ENCODE data around the gene MAPK1. TPM values are rescaled to one million over a fixed set of nuclear protein-coding genes. Genes with fewer than 3 reads are reported as not detected.
"Not testable (repeated sequence)": the region's sequence is repeated elsewhere in the genome, so short reads cannot be mapped to it uniquely, and the experiment has no call there.

Gene MAPK1
- total RNA-seq, 2 experiments from 2014 or later = 39.6 to 79.8 TPM

DNA sequence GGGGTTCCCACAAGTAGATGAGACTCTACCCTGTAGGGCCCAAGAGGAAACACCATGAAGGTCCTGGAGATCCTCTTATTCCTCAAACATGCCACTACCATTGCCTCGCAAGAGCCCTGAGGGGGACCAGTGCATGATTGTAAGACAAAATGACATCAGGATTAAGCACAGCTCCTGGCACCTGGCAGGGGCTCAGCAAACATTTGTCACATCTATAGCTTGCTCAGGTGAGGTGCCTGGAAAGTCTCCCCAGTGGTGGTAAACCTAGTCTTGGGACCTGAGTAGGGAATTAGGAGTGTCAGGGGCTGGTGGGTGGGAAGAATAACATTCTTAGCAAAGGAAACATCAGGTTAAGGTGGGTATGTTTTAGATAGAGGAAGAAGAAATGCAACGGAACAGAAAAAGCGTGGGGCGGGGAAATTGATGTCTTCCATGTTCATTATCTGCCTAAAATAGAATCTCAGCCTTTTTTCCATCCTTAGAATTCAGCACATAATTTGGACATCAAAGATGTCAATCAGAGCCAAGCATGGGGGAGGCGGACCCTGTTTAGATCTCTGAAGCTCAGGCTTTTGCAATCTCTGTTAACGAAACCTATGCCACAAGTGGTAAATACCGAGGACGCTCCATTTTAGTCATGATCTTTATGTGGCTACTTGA is 132.8 kb downstream of the MAPK1 start:
- TF ChIP-seq, protein P1, sequence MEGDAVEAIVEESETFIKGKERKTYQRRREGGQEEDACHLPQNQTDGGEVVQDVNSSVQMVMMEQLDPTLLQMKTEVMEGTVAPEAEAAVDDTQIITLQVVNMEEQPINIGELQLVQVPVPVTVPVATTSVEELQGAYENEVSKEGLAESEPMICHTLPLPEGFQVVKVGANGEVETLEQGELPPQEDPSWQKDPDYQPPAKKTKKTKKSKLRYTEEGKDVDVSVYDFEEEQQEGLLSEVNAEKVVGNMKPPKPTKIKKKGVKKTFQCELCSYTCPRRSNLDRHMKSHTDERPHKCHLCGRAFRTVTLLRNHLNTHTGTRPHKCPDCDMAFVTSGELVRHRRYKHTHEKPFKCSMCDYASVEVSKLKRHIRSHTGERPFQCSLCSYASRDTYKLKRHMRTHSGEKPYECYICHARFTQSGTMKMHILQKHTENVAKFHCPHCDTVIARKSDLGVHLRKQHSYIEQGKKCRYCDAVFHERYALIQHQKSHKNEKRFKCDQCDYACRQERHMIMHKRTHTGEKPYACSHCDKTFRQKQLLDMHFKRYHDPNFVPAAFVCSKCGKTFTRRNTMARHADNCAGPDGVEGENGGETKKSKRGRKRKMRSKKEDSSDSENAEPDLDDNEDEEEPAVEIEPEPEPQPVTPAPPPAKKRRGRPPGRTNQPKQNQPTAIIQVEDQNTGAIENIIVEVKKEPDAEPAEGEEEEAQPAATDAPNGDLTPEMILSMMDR (conservative IDR thresholded peaks at IDR 0.05; ENCODE audit: low read length) = no peak
- TF ChIP-seq EZH2phosphoT487 (IDR thresholded peaks at IDR 0.05; ENCODE audit: borderline replicate concordance, low read depth, low read length) = no peak
- H4K20me1 ChIP-seq (ENCODE audit: insufficient read depth, low read length) = no peaks in the 10 kb centered on the region
- ChIA-PET CTCF (ENCODE audit: unreplicated experiment) (no interaction called here), POLR2A (interaction anchor here (0.7 kb wide), 2 partner anchors 43 to 83 kb away, joined by 5 to 7 read pairs; no protein-coding TSS in a partner anchor)
- TSS peak; percentile 77 for BruUV-seq (replicated peaks)
- no peaks in the 10 kb centered on the region for H3K36me3 ChIP-seq (ENCODE audit: insufficient read depth, low read length)
- H3K9me2 ChIP-seq (ENCODE audit: insufficient read depth, low read length) = no peaks in the 10 kb centered on the region
- peak overlapping the region; percentile 91 for H2AFZ ChIP-seq (ENCODE audit: low read length)
- H3K27ac ChIP-seq (ENCODE audit: low read depth, low read length, poor library complexity, severe bottlenecking) = peak overlapping the region; percentile 69
- H3K4me1 ChIP-seq (ENCODE audit: insufficient read depth, low read length, poor library complexity, severe bottlenecking) = peaks cover 27% of the 10 kb centered on the region
- intact Hi-C loops (cut with micrococcal nuclease; ENCODE audit: unreplicated experiment) = loop anchor here (2.0 to 10.0 kb wide), 3 partner anchors 132 to 770 kb away; partner anchors contain the start of genes MAPK1 and ZNF280B
- DNase-seq (ENCODE audit: low spot score) = peak; percentile 41
- H3K4me3 ChIP-seq (ENCODE audit: low read depth, low read length, poor library complexity, severe bottlenecking) = peak overlapping the region; percentile 74
- H3K79me2 ChIP-seq (ENCODE audit: insufficient read depth, low read depth, low read length) = no peaks in the 10 kb centered on the region
- H3K4me2 ChIP-seq (ENCODE audit: low read length) = peak overlapping the region; percentile 86
- H3K9me3 ChIP-seq (ENCODE audit: low read length) = no peaks in the 10 kb centered on the region

DNA sequence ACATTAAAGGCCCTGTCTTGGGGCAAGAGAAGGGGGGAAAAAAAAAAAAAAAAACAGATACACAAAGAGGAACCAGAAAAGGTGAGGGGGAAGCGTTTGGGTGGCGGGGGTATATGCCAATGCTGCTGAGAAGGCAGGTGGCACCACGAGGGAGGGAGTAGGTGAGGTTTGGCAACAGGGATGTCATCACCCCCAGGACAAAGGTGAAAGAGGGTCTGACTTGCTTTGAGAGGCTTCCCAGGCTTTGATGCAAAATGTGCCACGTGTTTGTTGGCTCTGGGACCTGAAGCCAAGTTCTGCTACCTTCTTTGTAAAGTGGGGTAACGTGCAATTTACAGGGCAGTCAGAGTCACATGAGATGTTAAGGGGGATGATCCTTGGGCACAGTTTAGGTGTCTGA is 135.9 kb downstream of the MAPK1 start:
- POLR2A ChIA-PET = no interaction called here
- intact Hi-C loops (cut with micrococcal nuclease; ENCODE audit: unreplicated experiment) = loop anchor here (10.0 kb wide), 1 partner anchor 773 kb away; the partner anchor contains the start of gene ZNF280B
- peaks cover 33% of the 10 kb centered on the region for H3K4me1 ChIP-seq (ENCODE audit: insufficient read depth, low read length, poor library complexity, severe bottlenecking)

DNA sequence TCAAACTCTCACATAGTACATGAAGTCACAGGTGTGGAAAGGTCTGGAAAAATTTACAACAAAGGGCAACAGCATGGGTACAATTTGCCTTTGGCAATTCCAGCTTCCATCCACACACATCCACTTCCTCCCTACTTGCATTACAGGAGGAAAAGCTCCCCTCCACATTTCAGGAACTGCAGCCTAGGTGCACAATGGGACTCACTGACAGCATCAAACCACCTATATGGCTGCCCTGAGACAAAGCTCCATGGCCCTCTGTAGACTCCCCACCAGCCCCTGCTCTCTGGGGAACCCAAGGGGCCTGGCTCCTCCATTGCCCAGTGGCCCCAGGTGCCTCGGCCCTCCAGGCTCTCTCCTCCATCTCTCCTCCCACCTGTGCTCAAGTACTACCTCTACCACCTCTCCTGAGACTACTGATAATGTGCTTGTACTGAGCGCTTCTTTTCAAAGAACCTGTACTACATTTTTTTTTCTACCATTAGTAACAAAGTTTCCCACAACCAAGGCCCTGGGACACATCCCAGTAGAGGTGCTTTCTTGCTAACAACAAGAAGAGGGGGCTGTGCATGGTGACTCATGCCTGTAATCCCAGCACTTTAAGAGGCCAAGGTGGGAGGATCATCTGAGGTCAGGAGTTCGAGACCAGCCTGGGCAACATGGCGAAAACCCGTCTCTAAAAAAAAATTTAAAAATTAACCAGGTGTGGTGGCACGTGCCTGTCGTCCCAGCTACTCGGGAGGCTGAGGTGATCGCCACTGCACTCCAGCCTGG is 136.7 kb downstream of the MAPK1 start:
- no peak overlapping the region for H3K4me3 ChIP-seq (ENCODE audit: low read depth, low read length, poor library complexity, severe bottlenecking)
- H3K27ac ChIP-seq (ENCODE audit: low read depth, low read length, poor library complexity, severe bottlenecking) = no peak overlapping the region
- TF ChIP-seq, protein P1 (conservative IDR thresholded peaks at IDR 0.05; ENCODE audit: low read length) = no peak
- no peak for TF ChIP-seq EZH2phosphoT487 (IDR thresholded peaks at IDR 0.05; ENCODE audit: borderline replicate concordance, low read depth, low read length)
- BruUV-seq (replicated peaks) = no TSS peak
- no peaks in the 10 kb centered on the region for H3K9me2 ChIP-seq (ENCODE audit: insufficient read depth, low read length)
- H2AFZ ChIP-seq (ENCODE audit: low read length) = no peak overlapping the region
- no peaks in the 10 kb centered on the region for H3K36me3 ChIP-seq (ENCODE audit: insufficient read depth, low read length)
- no peak overlapping the region for H3K4me2 ChIP-seq (ENCODE audit: low read length)
- no peaks in the 10 kb centered on the region for H4K20me1 ChIP-seq (ENCODE audit: insufficient read depth, low read length)
- no peaks in the 10 kb centered on the region for H3K79me2 ChIP-seq (ENCODE audit: insufficient read depth, low read depth, low read length)
- ChIA-PET CTCF (ENCODE audit: unreplicated experiment) (no interaction called here), POLR2A (no interaction called here)
- no peak for DNase-seq (ENCODE audit: low spot score)
- peaks cover 32% of the 10 kb centered on the region for H3K4me1 ChIP-seq (ENCODE audit: insufficient read depth, low read length, poor library complexity, severe bottlenecking)
- intact Hi-C loops (cut with micrococcal nuclease; ENCODE audit: unreplicated experiment) = loop anchor here (10.0 kb wide), 1 partner anchor 774 kb away; the partner anchor contains the start of gene ZNF280B
- no peaks in the 10 kb centered on the region for H3K9me3 ChIP-seq (ENCODE audit: low read length)

More for the DNA sequence above, 135.9 kb downstream of the MAPK1 start:
- H3K79me2 ChIP-seq (ENCODE audit: insufficient read depth, low read depth, low read length) = no peaks in the 10 kb centered on the region
- peak overlapping the region; percentile 1; the same call in 1 of the 2 replicates for H3K4me2 ChIP-seq (ENCODE audit: low read length)
- H4K20me1 ChIP-seq (ENCODE audit: insufficient read depth, low read length) = no peaks in the 10 kb centered on the region
- H3K27ac ChIP-seq (ENCODE audit: low read depth, low read length, poor library complexity, severe bottlenecking) = no peak overlapping the region
- BruUV-seq (replicated peaks) = no TSS peak
- no peaks in the 10 kb centered on the region for H3K9me2 ChIP-seq (ENCODE audit: insufficient read depth, low read length)
- no peak for DNase-seq (ENCODE audit: low spot score)
- no peak overlapping the region for H2AFZ ChIP-seq (ENCODE audit: low read length)
- CTCF ChIA-PET (ENCODE audit: unreplicated experiment) = no interaction called here
- H3K36me3 ChIP-seq (ENCODE audit: insufficient read depth, low read length) = no peaks in the 10 kb centered on the region
- no peaks in the 10 kb centered on the region for H3K9me3 ChIP-seq (ENCODE audit: low read length)
- TF ChIP-seq EZH2phosphoT487 (IDR thresholded peaks at IDR 0.05; ENCODE audit: borderline replicate concordance, low read depth, low read length) = no peak
- no peak overlapping the region for H3K4me3 ChIP-seq (ENCODE audit: low read depth, low read length, poor library complexity, severe bottlenecking)

DNA sequence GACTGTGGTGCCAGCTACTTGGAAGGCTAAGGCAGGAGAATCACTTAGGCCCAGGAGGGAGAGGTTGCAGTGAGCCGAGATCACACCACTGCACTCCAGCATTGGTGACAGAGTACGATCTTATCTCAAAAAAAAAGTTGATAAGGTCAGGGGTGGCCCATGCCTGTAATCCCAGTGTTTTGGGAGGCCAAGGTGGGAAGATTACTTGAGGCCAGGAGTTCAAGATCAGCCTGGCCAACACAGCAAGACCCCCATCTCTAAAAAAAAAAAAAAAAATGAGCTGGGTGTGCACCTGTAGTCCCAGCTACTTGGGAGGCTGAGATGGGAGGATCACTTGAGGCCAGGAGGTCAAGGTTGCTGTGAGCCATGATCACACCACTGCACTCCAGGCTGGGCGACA is 138.3 kb downstream of the MAPK1 start:
- not testable (repeated sequence) for H3K4me3 ChIP-seq (ENCODE audit: low read depth, low read length, poor library complexity, severe bottlenecking)

More for the DNA sequence above, 138.3 kb downstream of the MAPK1 start:
- peaks cover 28% of the 10 kb centered on the region for H3K4me1 ChIP-seq (ENCODE audit: insufficient read depth, low read length, poor library complexity, severe bottlenecking)
- intact Hi-C loops (cut with micrococcal nuclease; ENCODE audit: unreplicated experiment); DNase-seq (ENCODE audit: low spot score); H3K9me2 ChIP-seq (ENCODE audit: insufficient read depth, low read length); H3K4me2 ChIP-seq (ENCODE audit: low read length); H3K36me3 ChIP-seq (ENCODE audit: insufficient read depth, low read length); BruUV-seq (replicated peaks); H2AFZ ChIP-seq (ENCODE audit: low read length); H3K9me3 ChIP-seq (ENCODE audit: low read length); CTCF ChIA-PET (ENCODE audit: unreplicated experiment); H3K27ac ChIP-seq (ENCODE audit: low read depth, low read length, poor library complexity, severe bottlenecking); H3K79me2 ChIP-seq (ENCODE audit: insufficient read depth, low read depth, low read length); H4K20me1 ChIP-seq (ENCODE audit: insufficient read depth, low read length): not testable (repeated sequence)
- POLR2A ChIA-PET = interaction anchor here (0.6 kb wide), 3 partner anchors 20 to 108 kb away, joined by 3 read pairs; no protein-coding TSS in a partner anchor
